GM12892 (cell line): ENCODE results near the gene GRAMD1C.

Experiments
- POLR2A ChIP-seq: IDR thresholded peaks from 2 replicates; pipeline ENCODE4 v1.6.1; 2011; ENCODE audit warnings: low read depth, low read length, control low read depth
- POLR2AphosphoS5 ChIP-seq: IDR thresholded peaks from 2 replicates; pipeline ENCODE4 v1.6.1; 2011; ENCODE audit warnings: low read depth, low read length, control low read depth
- TAF1 ChIP-seq: IDR thresholded peaks from 2 replicates; pipeline ENCODE4 v1.6.1; 2011; ENCODE audit warnings: low read depth, mild to moderate bottlenecking, control low read depth, low read length, borderline replicate concordance

DNA sequence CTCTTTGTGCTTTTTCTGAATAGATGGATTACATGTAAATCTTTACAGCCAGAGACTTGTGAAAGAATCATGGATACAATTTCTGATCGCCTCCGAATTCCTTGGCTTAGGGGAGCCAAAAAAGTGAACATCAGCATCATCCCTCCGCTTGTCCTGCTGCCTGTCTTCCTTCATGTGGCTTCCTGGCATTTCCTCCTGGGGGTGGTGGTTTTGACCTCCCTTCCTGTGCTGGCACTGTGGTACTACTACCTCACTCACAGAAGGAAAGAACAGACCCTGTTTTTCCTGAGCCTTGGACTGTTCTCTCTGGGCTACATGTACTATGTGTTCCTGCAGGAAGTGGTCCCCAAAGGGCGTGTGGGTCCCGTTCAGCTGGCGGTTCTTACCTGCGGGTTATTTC lies 115.1 kb downstream of the GRAMD1C start:
- no peak for TF ChIP-seq POLR2AphosphoS5
- TF ChIP-seq POLR2A, result no peak
- no peak for TF ChIP-seq TAF1
